A172 (cell line): ENCODE results near the gene ASXL3. TPM values are rescaled to one million over a fixed set of nuclear protein-coding genes. Genes with fewer than 3 reads are reported as not detected.

Source experiments
- total RNA-seq: library from RNA; depleted of rRNA; stranded (reverse); fragments of >200 nt; shearing (Covaris generic); gene quantifications from 2 replicates; pipeline ENCODE4 v1.2.3, GENCODE V29; 2014; rRNA removed

ASXL3 gene
- total RNA-seq, 1 experiment from 2014 or later: not detected

Other genes starting within 250 kb of the ASXL3 start
- gene CCDC178, start 137.5 kb upstream of the ASXL3 start, total RNA-seq: not detected in 2 replicates